HG02610 (cell line): Measurements from ENCODE around the gene NUP188.
"Not testable (repeated sequence)": the region's sequence is repeated elsewhere in the genome, so short reads cannot be mapped to it uniquely, and the experiment has no call there.

Source experiments
- ATAC-seq: cut with Tn5 transposase; IDR thresholded peaks from one replicate; pipeline ENCODE4 v1.9.1; 2021; ENCODE audit warnings: mild to moderate bottlenecking, moderate library complexity; ENCODE audit not compliant: unreplicated experiment

The NUP188 gene

DNA sequence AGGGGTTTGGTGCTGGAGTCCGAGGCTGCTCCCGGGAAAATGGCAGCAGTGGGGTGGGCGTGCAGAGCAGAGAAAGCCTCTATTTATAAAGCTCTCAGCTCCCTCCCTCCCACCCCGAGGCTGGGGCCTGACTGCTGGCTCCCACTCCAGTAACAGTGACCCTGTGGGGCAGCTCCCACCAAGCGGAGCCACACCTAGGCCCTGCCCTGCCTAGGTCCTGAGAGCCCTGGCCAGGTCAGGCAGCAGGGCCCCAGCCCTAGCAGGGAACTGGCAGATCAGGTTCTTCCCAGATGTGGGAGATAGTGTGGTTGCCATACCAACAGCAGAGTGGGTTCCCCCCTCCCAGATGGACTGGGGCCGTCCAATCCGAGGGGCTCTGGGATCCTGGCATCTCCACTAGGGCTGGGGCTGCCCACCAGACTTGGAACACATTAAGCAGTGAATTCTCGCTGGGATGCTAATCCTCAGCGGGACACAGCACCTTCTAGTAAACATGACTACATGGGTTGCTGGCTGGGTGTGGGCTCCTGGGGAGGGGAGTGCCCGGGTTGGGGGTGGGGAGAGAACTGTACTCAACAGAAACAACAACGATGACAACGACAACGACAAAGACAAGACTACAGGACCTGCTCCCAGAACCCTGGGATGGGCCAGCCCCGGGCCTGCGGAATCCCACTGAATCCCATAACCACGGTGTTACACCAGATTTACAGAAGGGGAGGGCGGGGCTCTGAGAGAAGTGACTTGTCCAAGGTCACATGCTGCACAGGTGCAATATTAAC is 79.1 kb downstream of the NUP188 start:
- ATAC-seq = no peak

DNA sequence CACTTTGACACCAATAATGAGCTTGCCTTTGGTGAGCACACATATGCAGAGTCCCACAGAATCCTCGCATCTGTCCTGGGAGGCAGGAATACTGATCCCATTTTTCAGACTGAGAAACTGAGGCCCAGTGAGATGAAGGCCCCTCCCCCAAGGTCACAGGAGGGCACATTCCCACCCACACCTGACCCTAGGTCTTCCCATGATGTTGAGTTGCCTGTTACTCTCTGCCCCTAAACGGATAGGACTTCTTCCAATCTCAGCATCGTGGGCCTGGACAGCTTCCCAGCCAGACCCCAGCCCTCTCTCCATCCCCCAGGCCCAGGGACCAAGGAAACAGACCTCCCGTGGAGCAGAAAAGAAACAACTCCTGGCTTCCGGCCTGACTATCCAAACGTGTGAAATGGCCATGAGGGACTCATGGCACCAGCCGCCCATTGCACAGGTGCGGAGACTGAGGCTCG is 79.8 kb downstream of the NUP188 start:
- no peak for ATAC-seq

DNA sequence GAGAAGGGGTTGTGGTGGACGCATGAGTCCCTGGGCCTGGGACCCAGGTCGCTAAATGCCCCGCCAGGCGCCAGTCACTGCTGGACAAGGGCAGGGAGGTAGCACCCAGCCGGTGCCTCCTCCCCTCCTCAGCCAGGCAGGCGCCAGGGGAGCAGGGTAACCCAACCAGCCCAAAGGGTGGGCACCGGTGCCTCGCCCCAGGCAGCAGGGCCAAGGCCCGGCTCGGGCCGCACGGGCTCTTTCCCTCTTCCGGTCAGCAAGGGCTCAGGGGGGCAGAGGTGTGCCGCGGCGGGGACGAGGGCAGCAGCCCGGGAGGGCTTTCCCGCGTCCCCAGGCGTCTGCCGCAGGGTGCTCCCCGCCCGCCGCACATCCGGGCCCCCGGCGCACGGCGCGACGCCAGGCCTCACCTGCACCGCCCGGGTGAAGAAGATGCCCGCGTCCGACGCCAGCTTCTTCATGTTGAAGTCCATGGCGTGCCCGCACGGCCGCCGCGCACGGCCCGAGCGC is 80.2 kb downstream of the NUP188 start:
- ATAC-seq = peak; percentile 32

DNA sequence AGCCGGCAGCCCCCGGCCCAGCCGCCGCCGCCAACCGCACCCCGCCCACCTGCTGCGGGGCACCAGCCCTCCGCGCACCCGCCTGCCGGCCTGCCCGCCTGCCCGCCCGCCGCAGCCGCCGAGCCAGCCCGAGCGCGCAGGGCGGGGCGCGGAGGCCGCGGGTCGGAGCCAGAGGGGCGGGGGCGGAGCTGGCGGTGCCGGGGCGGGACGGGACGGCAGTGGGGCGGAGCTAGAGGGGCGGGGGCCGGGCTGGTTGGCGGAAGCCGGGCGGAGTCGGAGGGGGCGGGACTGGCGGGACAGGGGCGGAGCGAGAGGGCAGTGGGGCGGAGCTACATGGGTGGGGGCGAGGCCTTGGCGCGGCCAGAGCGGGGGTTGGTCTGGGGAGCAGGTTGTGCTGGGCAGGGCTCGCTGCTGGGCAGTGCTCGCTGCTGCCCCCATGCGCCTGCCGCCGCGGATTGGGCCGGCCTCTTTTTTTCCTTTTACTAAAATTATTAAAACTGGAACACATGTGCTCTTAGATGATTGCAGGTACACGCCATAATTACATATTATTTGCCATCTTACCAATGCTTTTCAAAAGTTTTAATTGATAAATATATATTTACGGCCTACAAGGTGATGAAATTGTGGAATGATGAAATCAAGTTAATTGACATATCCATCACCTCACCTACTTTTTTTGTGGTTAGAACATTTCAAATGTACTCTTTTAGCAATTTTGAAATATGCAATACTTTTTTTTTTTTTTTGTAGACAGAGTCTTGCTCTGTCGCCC is 80.9 kb downstream of the NUP188 start, which contains the start of gene SH3GLB2:
Gene SH3GLB2 (minus strand): TSS at position 140 of the 775 bp plus-strand sequence. CDS start 177 bp downstream, outside the sequence.
- ATAC-seq = peak; percentile 76

DNA sequence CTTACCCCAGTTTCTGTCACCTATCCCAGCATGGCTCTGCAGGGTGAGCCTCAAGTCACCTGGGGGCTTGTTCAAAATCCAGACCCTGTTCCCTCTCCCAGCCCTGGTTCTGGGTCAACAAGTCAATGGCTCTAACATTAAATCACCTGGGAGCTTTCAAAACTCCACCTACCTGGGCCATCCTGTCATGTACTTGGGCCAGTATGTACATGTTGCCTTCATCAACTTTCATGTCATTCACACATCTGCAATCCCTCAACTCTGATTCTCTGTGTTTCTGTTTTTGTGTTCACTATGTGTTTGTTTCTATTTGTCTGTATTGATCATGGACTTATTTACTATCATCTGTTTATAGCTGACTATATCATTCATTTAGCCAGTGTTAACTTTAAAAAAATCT is 82.7 kb downstream of the NUP188 start:
- ATAC-seq = no peak

DNA sequence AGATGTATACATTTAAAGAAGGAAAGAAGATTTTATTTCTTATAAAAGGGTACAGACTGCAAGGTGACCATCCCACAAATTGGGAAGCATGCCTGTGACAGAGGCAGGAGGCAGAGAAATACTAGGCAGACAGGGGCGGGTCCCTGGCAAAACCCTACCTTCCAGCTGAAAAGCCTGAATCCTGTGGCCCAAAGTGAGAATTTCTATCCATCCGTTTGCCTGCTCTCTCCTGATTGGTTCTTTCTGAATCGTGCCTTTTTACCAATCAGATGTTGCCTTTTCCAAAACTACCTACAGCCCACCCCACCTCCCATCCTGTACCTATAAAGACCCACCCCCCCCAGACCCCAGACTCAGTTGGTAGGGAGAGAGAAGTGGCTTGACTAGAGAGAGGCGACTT is 84.0 kb downstream of the NUP188 start:
- ATAC-seq = no peak

DNA sequence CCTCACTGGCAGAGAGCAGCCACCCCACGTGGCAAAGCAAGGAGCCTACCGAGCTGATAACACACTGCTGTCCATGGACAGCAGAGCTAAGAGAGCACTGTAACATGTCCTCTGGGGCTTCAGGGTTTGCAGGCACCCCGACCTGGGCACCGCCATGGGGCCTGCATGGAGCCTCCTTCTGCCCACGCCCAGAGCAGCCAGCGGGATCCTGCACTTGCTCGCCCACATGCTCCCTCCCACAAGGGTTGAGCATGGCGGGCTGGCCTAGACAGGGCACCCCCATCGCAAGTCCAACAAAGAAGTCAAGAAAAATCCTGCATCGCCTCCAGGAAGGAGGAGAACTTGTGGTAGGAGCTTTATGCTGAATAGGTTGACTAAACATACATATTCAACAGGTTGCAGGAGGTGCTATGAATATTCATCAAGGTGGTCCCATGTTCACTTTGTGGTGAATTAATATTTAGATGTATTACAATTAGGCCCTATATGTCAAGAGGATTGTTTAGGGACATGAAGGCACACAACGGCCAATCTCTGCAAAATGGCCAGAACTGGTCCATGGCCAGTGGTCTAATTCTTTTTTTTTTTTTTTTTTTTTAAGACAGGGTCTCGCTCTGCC is 85.2 kb downstream of the NUP188 start:
- no peak for ATAC-seq

DNA sequence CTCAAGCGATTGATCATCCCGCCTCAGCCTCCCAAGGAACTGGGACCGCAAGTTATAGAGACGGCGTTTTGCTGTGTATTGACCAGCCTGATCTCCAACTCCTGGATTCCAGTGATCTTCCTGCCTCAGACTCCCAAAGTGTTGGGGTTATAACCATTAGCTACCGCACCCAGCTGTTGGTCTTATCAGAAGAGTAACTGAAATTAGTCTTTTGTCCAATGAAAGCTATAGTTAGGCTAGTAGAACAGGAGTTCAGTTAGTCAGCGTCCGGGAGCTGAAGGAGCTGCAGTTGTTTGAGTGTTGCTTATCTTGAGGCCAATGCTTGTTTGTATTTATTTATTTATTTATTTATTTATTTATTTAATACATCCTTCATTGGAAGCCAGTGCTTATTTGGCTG is 85.7 kb downstream of the NUP188 start:
- ATAC-seq = no peak

DNA sequence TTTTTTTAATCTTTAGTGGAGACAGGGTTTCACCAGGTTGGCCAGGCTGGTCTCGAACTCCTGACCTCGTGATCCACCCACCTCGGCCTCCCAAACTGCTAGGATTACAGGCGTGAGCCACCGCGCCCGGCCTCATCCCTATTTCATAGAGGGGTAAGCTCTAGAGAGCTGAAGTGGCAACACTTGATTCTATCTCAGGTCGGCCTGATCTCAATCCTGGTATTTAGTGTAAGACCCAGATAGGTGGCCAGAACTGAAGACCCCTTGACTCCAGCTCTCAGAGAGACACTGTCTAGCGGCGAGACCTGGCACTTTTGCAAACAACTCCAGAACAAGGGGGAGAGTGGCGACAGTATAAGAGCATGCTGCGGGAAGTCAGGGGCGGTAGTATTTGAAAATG is 88.3 kb downstream of the NUP188 start:
- not testable (repeated sequence) for ATAC-seq

DNA sequence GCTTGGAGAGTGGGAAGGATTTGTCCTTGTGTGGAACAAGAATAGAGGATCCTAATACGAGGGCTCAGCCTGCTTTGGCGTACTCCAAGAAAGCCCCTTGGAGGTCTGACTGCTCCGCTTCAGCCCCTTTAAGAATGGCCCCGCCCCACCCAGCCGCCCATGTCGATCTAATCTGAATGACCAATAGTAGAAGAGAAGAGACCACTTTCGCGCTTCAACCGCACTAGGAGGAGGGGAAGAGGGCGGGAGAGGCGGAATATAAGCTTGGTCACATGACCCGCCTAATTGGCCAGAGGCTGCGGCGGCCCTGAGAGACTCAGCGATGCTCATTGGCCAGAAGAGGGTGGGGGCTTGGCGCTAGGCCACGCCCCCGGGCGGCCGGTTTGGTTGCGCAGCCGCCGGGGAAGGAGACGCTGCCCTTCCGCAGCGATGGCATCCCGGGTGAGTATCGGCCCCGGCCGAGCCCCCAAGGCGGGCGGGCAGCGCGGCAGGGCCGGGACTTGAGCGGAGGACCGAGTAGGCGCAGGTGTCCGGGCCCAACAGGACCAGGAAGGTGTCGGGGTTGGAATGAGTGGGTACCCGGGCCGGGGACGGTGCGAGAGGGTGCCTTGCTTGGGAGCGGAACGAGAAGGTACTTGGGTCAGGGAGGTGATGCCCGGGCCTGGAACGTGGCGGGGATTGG is 88.9 kb downstream of the NUP188 start, which contains the start of gene MIGA2:
Gene MIGA2 (plus strand): TSS at position 386 of the 682 bp plus-strand sequence. CDS start 3,969 bp downstream, outside the sequence.
- ATAC-seq = peak; percentile 98

DNA sequence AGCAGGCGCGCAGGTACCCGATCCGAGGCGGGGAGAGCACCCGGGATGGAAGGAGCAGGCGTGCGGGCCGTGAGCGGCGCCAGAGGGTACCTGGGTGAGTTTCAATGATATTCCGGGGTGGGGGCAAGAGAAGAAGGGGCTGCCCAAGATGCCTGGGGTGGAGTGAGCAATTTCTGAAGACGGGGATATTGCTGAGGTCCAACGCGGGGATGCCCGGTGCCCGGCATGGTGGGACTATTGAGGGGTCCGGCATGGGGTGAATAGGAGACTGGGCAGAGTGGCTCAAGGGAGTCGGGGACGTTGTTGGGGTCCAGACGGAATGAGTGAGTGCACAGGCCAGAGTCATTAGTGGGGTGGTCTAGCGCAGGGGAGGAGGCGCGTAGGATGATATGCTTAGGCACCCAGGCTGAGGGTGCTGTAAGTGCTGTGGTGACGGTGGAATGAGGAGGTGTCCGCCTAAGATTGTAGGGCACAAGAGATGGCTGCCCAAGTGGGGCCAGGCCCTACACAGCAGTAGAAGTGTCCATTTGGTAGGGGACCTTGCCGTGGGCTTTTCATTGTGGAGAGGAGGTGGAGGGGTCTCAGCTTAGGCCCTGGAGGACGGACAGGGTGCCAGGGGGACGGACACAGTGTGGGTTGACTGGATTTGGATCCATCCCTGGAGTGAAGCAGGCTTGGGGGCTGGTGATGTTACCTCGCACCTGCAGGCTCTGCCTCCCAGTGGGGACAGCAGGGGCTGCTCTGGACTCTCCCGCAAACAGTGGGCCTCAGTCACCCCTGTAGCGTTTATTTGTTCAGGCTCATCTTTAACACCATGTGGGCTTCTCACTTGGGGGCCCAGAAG is 89.6 kb downstream of the NUP188 start:
- no peak for ATAC-seq

DNA sequence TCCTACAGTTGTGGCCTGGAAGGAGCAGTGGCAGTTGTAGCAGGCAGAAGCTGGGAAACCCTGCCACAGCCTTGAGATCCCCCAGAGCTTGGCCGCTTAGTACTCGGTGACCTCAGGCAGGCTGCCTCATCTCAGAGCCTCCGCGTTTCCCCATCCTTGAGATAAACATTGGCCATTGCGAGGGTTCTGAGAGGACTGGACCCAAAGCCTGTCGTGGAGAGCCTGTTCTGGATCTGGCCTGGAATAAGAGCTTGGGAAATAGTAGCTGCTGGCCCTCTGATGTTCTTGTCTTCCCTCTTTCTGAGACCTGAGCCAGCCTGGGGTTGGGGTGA is 90.2 kb downstream of the NUP188 start:
- ATAC-seq = no peak

DNA sequence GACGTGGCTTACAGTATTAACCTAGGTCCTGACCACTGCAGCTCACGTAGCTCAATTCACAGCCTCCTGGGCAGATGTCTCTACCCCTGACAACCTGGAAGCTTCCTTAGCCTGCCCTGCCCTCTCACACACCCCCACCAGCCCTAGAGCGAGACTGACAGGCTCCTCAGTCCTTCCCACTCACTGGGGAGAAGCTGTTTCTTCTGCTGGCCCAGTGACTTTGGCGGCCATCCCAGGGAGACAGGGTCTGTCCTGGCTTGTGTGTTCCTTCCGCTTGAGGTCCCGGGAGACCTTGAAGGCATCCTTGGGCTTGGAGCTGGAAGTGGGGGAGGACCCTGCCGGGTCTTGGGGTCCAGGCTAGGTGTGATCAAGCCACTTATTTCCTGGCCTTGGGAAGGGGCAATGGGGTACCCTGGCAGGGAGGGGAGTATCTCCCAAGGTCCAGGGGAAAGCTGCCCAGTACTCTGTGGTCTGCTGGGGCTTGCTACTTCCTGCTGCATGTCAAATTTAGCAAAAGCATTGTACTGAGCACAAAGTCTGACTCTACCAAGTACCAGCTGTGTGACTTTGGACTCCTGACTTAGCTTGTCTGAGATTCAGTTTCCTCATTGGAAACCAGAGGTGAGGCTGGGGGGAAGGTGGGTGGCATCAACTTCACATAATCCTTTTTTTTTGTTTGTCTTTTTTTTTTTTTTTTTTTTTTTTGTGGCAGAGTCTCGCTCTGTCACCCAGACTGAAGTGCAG is 90.8 kb downstream of the NUP188 start:
- no peak for ATAC-seq

DNA sequence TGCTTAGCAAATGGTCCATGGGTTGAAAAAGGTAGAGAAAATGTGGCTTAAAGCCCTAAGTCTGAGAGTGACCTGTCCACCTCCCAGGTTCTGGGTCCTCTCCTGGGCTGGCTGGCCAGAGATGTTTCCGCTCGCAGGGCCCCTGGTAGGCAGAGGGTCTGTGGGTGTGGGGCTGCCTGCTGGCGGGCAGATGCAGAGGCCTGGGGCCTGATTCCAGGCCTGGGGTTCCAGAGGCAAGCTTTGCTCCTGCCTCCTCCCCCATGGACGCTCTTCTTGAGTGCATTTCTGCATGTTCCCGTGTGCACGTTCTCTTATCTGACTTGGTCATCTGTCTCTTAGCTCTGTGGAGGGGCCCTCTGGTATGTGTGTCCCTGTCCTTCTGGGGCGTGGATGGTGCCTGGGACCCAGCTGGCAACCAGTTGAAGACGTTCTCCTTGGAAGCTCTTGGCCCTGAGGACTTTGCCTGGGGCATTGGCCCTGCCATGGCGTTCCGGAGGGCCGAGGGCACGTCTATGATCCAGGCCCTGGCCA is 92.7 kb downstream of the NUP188 start:
- no peak for ATAC-seq

DNA sequence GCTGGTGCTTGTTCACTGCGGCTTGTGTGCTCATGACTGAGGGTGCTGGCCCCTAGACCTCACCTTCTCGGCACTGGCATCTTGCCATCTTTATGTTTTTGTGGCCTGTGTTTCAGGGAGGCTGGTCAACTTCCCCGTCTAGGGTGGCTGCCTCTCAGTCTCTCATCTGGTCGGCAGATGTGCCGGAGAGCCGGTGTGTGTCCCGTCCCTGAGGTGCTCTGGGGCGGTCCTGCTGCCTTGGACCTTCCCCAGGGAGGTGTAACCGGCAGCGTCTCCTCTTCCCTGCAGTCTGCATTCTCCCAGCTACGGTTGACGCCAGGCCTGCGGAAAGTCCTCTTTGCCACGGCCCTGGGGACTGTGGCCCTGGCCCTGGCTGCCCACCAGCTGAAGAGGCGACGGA is 94.5 kb downstream of the NUP188 start:
- no peak for ATAC-seq

DNA sequence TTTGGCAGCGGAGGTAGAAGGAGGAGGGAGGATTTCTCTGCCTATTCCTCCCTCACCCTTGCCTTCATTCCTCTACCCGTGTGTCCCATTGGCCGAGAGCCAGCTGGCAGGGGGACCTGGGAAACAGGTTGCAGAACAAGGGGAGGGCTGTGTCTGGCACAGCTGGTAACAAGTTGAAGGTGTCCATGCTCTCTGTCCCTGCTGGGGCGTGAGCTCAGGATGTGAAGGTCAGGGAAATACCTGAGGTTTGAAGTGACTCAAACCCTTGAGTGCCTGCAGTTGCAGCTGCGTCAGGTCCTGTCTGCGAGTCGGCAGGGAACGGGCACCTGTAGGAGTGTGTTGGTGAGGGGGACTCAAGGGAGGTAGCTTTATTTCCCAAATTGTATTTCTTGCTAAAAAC is 105.1 kb downstream of the NUP188 start:
- no peak for ATAC-seq

DNA sequence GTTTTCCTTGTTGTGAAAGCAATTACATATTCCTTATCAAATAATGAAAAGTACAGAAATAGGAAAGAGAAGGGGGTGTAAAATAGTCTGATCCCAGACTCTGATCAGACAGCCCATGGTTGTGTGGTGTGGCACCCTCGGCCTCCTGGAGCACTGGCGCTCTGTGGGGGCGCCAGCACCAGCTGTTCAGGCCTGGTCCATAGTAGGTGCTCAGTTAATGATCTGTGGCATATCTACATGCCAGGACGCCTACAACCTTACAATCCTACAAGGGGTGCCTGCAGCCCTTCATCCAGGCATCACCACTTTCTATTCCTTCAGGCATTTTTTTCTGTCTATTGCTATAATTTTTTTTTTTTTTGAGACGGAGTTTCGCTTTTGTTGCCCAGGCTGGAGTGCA is 105.5 kb downstream of the NUP188 start:
- no peak for ATAC-seq

DNA sequence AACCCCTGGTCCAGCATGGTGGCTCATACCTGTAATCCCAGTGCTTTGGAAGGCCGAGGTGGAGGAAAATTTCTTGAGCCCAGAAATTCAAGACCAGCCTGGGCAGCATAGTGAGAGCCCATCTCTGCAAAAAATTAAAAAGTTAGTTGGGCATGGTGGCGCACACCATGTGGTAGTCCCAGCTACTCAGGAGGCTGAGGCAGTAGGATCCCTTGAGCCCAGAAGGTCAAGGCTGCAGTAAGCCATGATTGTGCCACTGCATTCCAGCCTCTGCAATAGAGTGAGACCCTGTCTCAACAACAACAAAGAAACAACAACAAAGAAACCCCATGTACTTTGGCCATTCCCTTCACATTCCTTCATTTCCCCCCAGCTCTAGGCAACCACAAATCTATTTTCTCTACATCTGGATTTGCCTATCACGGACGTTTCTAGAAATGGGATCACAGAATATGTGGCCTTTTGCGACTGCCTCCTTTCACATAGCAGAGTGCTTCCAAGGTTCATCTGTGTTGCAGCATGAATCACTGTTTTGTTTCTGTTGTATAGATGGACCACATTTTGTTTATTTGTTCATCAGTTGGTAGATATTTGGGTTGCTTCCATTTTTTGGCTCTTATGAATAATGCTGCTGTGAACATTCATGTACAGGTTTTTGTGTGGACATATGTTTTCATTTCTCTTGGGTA is 106.8 kb downstream of the NUP188 start:
- ATAC-seq = no peak
